HG02938 (cell line): ENCODE results near the gene INPP4A.

Source experiments
- ATAC-seq: cut with Tn5 transposase; IDR thresholded peaks from one replicate; pipeline ENCODE4 v1.9.1; 2021; ENCODE audit warnings: mild to moderate bottlenecking, moderate library complexity; ENCODE audit not compliant: unreplicated experiment

Gene INPP4A

GRCh38 chr2:98537390-98538126 lies 92.9 kb downstream of the INPP4A start:
- ATAC-seq, result no peak

GRCh38 chr2:98538280-98539041 lies 93.8 kb downstream of the INPP4A start:
- no peak for ATAC-seq

GRCh38 chr2:98539056-98539735 lies 94.5 kb downstream of the INPP4A start:
- no peak for ATAC-seq

- ATAC-seq, result no peak
Measured at GRCh38 chr2:98540536-98540935, 95.9 kb downstream of the INPP4A start.

- ATAC-seq, result no peak
Measured at GRCh38 chr2:98541489-98541888, 96.8 kb downstream of the INPP4A start.

GRCh38 chr2:98541906-98542305 lies 97.2 kb downstream of the INPP4A start:
- ATAC-seq, result no peak

- no peak for ATAC-seq
Measured at GRCh38 chr2:98543214-98543613, 98.6 kb downstream of the INPP4A start.

GRCh38 chr2:98543842-98544241 lies 99.2 kb downstream of the INPP4A start:
- ATAC-seq, result no peak

GRCh38 chr2:98545591-98545990 lies 100.9 kb downstream of the INPP4A start:
- no peak for ATAC-seq

- ATAC-seq, result no peak
Measured at GRCh38 chr2:98546186-98546585, 101.5 kb downstream of the INPP4A start.

GRCh38 chr2:98547092-98547790 lies 102.6 kb downstream of the INPP4A start:
- no peak for ATAC-seq

- ATAC-seq, result no peak
Measured at GRCh38 chr2:98548920-98549818, 104.5 kb downstream of the INPP4A start.

- no peak for ATAC-seq
Measured at GRCh38 chr2:98550165-98550564, 105.5 kb downstream of the INPP4A start.

- ATAC-seq, result no peak
Measured at GRCh38 chr2:98551316-98551715, 106.7 kb downstream of the INPP4A start.

GRCh38 chr2:98552499-98553179 lies 108.0 kb downstream of the INPP4A start:
- ATAC-seq, result no peak

- no peak for ATAC-seq
Measured at GRCh38 chr2:98554116-98554861, 109.6 kb downstream of the INPP4A start.

GRCh38 chr2:98555696-98556095 lies 111.0 kb downstream of the INPP4A start:
- ATAC-seq, result no peak

- ATAC-seq, result peak; percentile 80
Measured at GRCh38 chr2:98556344-98557033, 111.8 kb downstream of the INPP4A start.
